Amniotic epithelial cell (primary cell): Measurements from ENCODE around the gene DCAF11.

Experiments
- DNase-seq: peaks from one replicate; pipeline ENCODE4 v3.0.0-alpha.2; 2010; ENCODE audit warnings: low read depth

Gene DCAF11

GRCh38 chr14:24114532-24115421 is at the start of gene DCAF11, which contains the start of gene NRL:
DCAF11 (plus strand) TSS chr14:24114777; CDS start chr14:24115595, 818 bp downstream.
NRL (minus strand) TSS chr14:24114949; CDS start chr14:24082848, 32,101 bp downstream.
- peak; percentile 100 for DNase-seq

- no peak for DNase-seq
These were observed 49.7 kb upstream of the DCAF11 start for GRCh38 chr14:24064856-24065255.

- DNase-seq: no peak
These were observed 49.2 kb upstream of the DCAF11 start for GRCh38 chr14:24065408-24065807.

GRCh38 chr14:24066496-24067132 is 48.0 kb upstream of the DCAF11 start:
- no peak for DNase-seq

GRCh38 chr14:24067133-24068082 is 47.2 kb upstream of the DCAF11 start:
- no peak for DNase-seq

GRCh38 chr14:24068711-24069410 is 45.7 kb upstream of the DCAF11 start:
- no peak for DNase-seq

GRCh38 chr14:24069411-24069735 is 45.2 kb upstream of the DCAF11 start:
- DNase-seq: no peak

GRCh38 chr14:24070285-24071143 is 44.1 kb upstream of the DCAF11 start:
- no peak for DNase-seq

GRCh38 chr14:24071144-24071697 is 43.4 kb upstream of the DCAF11 start, which contains the start of gene CPNE6:
CPNE6 (plus strand) TSS chr14:24071562; CDS start chr14:24072937, 1,375 bp downstream.
- no peak for DNase-seq

- no peak for DNase-seq
These were observed 42.6 kb upstream of the DCAF11 start for GRCh38 chr14:24071836-24072430.

GRCh38 chr14:24072436-24072835 is 42.1 kb upstream of the DCAF11 start:
- no peak for DNase-seq

GRCh38 chr14:24072881-24073877 is 41.4 kb upstream of the DCAF11 start:
- no peak for DNase-seq

- no peak for DNase-seq
These were observed 39.7 kb upstream of the DCAF11 start for GRCh38 chr14:24074625-24075484.

- no peak for DNase-seq
These were observed 38.9 kb upstream of the DCAF11 start for GRCh38 chr14:24075485-24076301.

- DNase-seq: no peak
These were observed 38.3 kb upstream of the DCAF11 start for GRCh38 chr14:24076302-24076601.

- DNase-seq: no peak
These were observed 37.5 kb upstream of the DCAF11 start for GRCh38 chr14:24077086-24077485.

- DNase-seq: no peak
These were observed 36.4 kb upstream of the DCAF11 start for GRCh38 chr14:24078146-24078545.
